Smooth muscle cell (in vitro differentiated cells): Measurements from ENCODE around the gene CMIP. TPM values are rescaled to one million over a fixed set of nuclear protein-coding genes. Genes with fewer than 3 reads are reported as not detected.

Experiments
- DNase-seq: peaks from one replicate; lab custom pipeline; 2025; ENCODE audit not compliant: unreplicated experiment; lab: John Stamatoyannopoulos, UW
- H2AFZ ChIP-seq: fragments of 200-600 bp; sonication (generic); 2 replicates; pipeline ENCODE4 v1.6.0; 2016; ENCODE audit warnings: antibody characterized with exemption, low read depth, mild to moderate bottlenecking
- H3F3A ChIP-seq: fragments of 200-600 bp; sonication (generic); 2 replicates; pipeline ENCODE4 v1.6.0; 2017; ENCODE audit warnings: antibody characterized with exemption, low read depth
- H3K27ac ChIP-seq: fragments of 200-600 bp; sonication (generic); 2 replicates; pipeline ENCODE4 v1.5.1; 2016; ENCODE audit warnings: low read depth, mild to moderate bottlenecking
- H3K27me3 ChIP-seq: fragments of 200-600 bp; sonication (generic); 2 replicates; pipeline ENCODE4 v1.6.1; 2016; ENCODE audit warnings: low read depth, mild to moderate bottlenecking
- H3K36me3 ChIP-seq: fragments of 200-600 bp; sonication (generic); 2 replicates; pipeline ENCODE4 v1.5.1; 2016; ENCODE audit warnings: low read depth
- H3K4me1 ChIP-seq: fragments of 200-600 bp; sonication (generic); 2 replicates; pipeline ENCODE4 v1.5.1; 2016; ENCODE audit warnings: low read depth
- H3K4me2 ChIP-seq: fragments of 200-600 bp; sonication (generic); 2 replicates; pipeline ENCODE4 v1.6.0; 2016; ENCODE audit warnings: mild to moderate bottlenecking
- H3K4me3 ChIP-seq: fragments of 200-600 bp; sonication (generic); 2 replicates; pipeline ENCODE4 v1.5.1; 2016; ENCODE audit warnings: mild to moderate bottlenecking
- H3K79me2 ChIP-seq: fragments of 200-600 bp; sonication (generic); 2 replicates; pipeline ENCODE4 v1.6.0; 2016; ENCODE audit warnings: low read depth, mild to moderate bottlenecking
- H3K9ac ChIP-seq: fragments of 200-600 bp; sonication (generic); 2 replicates; pipeline ENCODE4 v1.6.0; 2016; ENCODE audit warnings: low read depth
- H3K9me3 ChIP-seq: fragments of 200-600 bp; sonication (generic); replicated peaks from 2 replicates; pipeline ENCODE4 v1.5.1; 2016; ENCODE audit warnings: low read depth
- H4K20me1 ChIP-seq: fragments of 200-600 bp; sonication (generic); 2 replicates; pipeline ENCODE4 v1.6.0; 2016; ENCODE audit warnings: low read depth
- WGBS: methylation state at CpG from one replicate; pipeline ENCODE4 v1.1.7; 2016; ENCODE audit warnings: low lambda C conversion rate; 5-methylcytosine and 5-hydroxymethylcytosine counted together
- polyA plus RNA-seq: library from polyadenylated mRNA; unstranded; fragments of >200 nt; fragmentation: Nextera tagmentation; extraction: Ambion mirVana; gene quantifications from 2 replicates; pipeline ENCODE4 v1.2.1, GENCODE V29; 2016
- total RNA-seq: library from RNA; depleted of rRNA; stranded (reverse); fragments of >200 nt; gene quantifications from 2 replicates; pipeline ENCODE4 v1.2.3, GENCODE V29; 2014
- TF ChIP-seq, protein P1 (sequence below): fragments of 200-600 bp; sonication (generic); IDR thresholded peaks from 2 replicates; pipeline ENCODE4 v1.5.1; 2017; ENCODE audit warnings: borderline replicate concordance, mild to moderate bottlenecking, antibody characterized with exemption; ENCODE audit not compliant: insufficient read depth, poor library complexity, severe bottlenecking

Gene CMIP
- total and polyA plus RNA-seq, 2 experiments from 2014 or later = 2.5 to 44.5 TPM

DNA sequence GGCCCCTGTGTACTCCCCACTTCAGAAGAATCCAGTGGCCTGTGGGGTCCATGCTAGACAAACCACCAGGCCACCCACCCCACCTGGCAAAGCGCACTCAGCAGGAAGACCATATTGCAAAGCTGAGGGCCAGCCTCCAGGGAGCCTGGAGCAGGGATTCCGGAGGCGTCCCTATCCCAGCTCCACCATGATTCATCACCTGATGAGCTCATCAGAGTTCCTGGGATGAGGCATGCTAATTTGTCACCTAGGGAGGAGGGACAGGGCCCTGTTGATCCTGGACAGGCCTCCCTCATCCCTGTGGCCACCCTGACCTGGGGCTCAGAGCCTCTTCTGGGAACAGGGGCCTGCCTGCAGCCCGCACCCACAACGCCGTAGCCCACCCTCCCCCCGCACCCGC lies 202.9 kb downstream of the CMIP start:
- Histone ChIP-seq H3K9me3 (no peaks in the 10 kb centered on the region), H2AFZ (no peak overlapping the region), H3K4me3 (no peak overlapping the region), H3K9ac (peak overlapping the region; percentile 65), H3K4me2 (peak overlapping the region; percentile 34), H3K79me2 (peaks cover 39% of the 10 kb centered on the region), H3K4me1 (peaks cover 35% of the 10 kb centered on the region), H3K36me3 (no peaks in the 10 kb centered on the region), H3K27me3 (no peaks in the 10 kb centered on the region), H3K27ac (peak overlapping the region; percentile 96), H3F3A (peaks cover 14% of the 10 kb centered on the region), H4K20me1 (peaks cover 10% of the 10 kb centered on the region)
- TF ChIP-seq, protein P1, sequence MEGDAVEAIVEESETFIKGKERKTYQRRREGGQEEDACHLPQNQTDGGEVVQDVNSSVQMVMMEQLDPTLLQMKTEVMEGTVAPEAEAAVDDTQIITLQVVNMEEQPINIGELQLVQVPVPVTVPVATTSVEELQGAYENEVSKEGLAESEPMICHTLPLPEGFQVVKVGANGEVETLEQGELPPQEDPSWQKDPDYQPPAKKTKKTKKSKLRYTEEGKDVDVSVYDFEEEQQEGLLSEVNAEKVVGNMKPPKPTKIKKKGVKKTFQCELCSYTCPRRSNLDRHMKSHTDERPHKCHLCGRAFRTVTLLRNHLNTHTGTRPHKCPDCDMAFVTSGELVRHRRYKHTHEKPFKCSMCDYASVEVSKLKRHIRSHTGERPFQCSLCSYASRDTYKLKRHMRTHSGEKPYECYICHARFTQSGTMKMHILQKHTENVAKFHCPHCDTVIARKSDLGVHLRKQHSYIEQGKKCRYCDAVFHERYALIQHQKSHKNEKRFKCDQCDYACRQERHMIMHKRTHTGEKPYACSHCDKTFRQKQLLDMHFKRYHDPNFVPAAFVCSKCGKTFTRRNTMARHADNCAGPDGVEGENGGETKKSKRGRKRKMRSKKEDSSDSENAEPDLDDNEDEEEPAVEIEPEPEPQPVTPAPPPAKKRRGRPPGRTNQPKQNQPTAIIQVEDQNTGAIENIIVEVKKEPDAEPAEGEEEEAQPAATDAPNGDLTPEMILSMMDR = no peak
- 19% methylated on average over 3 of the region's 8 CpGs for WGBS
- DNase-seq = no peak

DNA sequence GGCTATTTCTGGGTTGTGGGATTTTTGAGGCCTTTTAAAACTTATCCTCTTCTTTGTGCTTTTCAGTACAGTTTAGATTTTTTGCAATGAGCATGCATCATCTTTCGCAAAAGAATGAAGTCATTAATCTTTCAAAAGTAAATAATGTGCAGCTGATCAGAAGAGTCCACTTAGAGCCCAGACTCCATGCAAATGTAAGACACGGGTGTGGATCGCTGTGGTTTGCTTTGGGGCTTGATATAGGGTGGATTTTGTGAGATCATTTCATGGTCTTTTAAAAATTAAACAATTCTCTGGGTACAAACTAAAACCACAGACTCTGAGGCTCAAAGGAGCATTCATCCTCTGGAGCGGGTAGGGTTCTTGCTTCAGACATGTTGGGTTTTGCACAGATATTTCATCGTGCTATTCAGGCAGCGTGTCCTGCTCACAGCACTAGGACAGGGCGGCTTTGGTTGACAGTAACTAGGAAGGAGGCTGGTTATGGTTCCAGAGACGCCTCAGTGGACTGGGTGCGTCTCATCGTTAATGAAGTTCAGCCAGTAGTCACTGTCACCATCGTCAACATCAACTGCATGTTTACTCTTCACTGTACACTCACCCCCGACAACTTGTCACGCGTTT lies 205.1 kb downstream of the CMIP start:
- peaks cover 12% of the 10 kb centered on the region for H4K20me1 ChIP-seq
- no peaks in the 10 kb centered on the region for H3K27me3 ChIP-seq
- H3K9me3 ChIP-seq = no peaks in the 10 kb centered on the region
- H3K4me3 ChIP-seq = no peak overlapping the region
- H3F3A ChIP-seq = peaks cover 14% of the 10 kb centered on the region
- H3K79me2 ChIP-seq = peaks cover 30% of the 10 kb centered on the region
- H3K4me2 ChIP-seq = peak overlapping the region; percentile 61
- no peaks in the 10 kb centered on the region for H3K36me3 ChIP-seq
- 74% methylated on average over 14 of the region's 14 CpGs for WGBS
- no peak for DNase-seq
- H3K4me1 ChIP-seq = peaks cover 37% of the 10 kb centered on the region
- H3K27ac ChIP-seq = peak overlapping the region; percentile 96
- TF ChIP-seq, protein P1 = no peak
- no peak overlapping the region for H2AFZ ChIP-seq
- H3K9ac ChIP-seq = peak overlapping the region; percentile 24

GRCh38 chr16:81650281-81650680 lies 205.7 kb downstream of the CMIP start:
- Histone ChIP-seq H3K4me3 (no peak overlapping the region), H2AFZ (no peak overlapping the region), H3K79me2 (peaks cover 35% of the 10 kb centered on the region), H3F3A (peaks cover 14% of the 10 kb centered on the region), H3K9me3 (no peaks in the 10 kb centered on the region), H3K4me2 (peak overlapping the region; percentile 61), H3K9ac (peak overlapping the region; percentile 27), H3K27ac (peak overlapping the region; percentile 96), H4K20me1 (peaks cover 18% of the 10 kb centered on the region), H3K4me1 (peaks cover 37% of the 10 kb centered on the region), H3K36me3 (no peaks in the 10 kb centered on the region), H3K27me3 (no peaks in the 10 kb centered on the region)
- WGBS = 92% methylated on average over 8 of the region's 8 CpGs
- DNase-seq = no peak
- TF ChIP-seq, protein P1 = no peak
